Measurements from ENCODE around the gene PNPLA6. TPM values are rescaled to one million over a fixed set of nuclear protein-coding genes. Genes with fewer than 3 reads are reported as not detected.

Gene PNPLA6
- total and polyA plus RNA-seq, 9 of the 15 experiments (the other 6 are each of a cell fraction or from before 2014, with no cell fraction given), result 0.07 to 30.2 (median 8.3) TPM

- TF ChIP-seq ARID4B (CRISPR knock-in tag; IDR thresholded peaks at IDR 0.05), result peak; percentile 83
- TF ChIP-seq TEAD4 (IDR thresholded peaks at IDR 0.05; ENCODE audit: low read length), result no peak
- no peak for TF ChIP-seq TEAD4 (CRISPR knock-in tag; IDR thresholded peaks at IDR 0.05; ENCODE audit: borderline replicate concordance)
- no peak for TF ChIP-seq ZBTB8A (IDR thresholded peaks at IDR 0.05; ENCODE audit: partially characterized antibody)
- TF ChIP-seq XRCC4 (IDR thresholded peaks at IDR 0.05; ENCODE audit: extremely low read depth, insufficient read depth, insufficient read length), result no peak
- no peak for TF ChIP-seq ZNF282 (CRISPR knock-in tag; IDR thresholded peaks at IDR 0.05)
- TF ChIP-seq ILK (tag; IDR thresholded peaks at IDR 0.05; ENCODE audit: borderline replicate concordance, low read depth), result no peak
- no peak for TF ChIP-seq ZBED1 (IDR thresholded peaks at IDR 0.05)
- peak; percentile 50 for TF ChIP-seq TBP (optimal IDR thresholded peaks at IDR 0.05; ENCODE audit: low read depth, low read length)
- no peak for TF ChIP-seq ZNF408 (CRISPR knock-in tag; IDR thresholded peaks at IDR 0.05; ENCODE audit: low read depth)
- TF ChIP-seq CREM (IDR thresholded peaks at IDR 0.05; ENCODE audit: low read depth), result peak; percentile 99
- TF ChIP-seq FOXM1 (IDR thresholded peaks at IDR 0.05; ENCODE audit: low read depth), result peak; percentile 31; the same call in 1 of the 2 replicates
- no peak for TF ChIP-seq FOXM1 (CRISPR knock-in tag; IDR thresholded peaks at IDR 0.05; ENCODE audit: low read depth)
- no peak for TF ChIP-seq ZNF124 (CRISPR knock-in tag; IDR thresholded peaks at IDR 0.05)
- TF ChIP-seq, protein P1, sequence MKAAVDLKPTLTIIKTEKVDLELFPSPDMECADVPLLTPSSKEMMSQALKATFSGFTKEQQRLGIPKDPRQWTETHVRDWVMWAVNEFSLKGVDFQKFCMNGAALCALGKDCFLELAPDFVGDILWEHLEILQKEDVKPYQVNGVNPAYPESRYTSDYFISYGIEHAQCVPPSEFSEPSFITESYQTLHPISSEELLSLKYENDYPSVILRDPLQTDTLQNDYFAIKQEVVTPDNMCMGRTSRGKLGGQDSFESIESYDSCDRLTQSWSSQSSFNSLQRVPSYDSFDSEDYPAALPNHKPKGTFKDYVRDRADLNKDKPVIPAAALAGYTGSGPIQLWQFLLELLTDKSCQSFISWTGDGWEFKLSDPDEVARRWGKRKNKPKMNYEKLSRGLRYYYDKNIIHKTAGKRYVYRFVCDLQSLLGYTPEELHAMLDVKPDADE (conservative IDR thresholded peaks at IDR 0.05; ENCODE audit: control insufficient read depth, low read depth, low read length), result peak; percentile 100
- peak; percentile 93 for TF ChIP-seq ADNP (tag; IDR thresholded peaks at IDR 0.05)
- TF ChIP-seq ZNF740 (CRISPR knock-in tag; IDR thresholded peaks at IDR 0.05), result peak; percentile 54; the same call in 1 of the 2 replicates
- no peak; a peak in 1 of 4 replicates for TF ChIP-seq ZNF740 (tag; IDR thresholded peaks at IDR 0.05)
- no peak for TF ChIP-seq NELFE (IDR thresholded peaks at IDR 0.05; ENCODE audit: insufficient read depth, insufficient read length)
Observed at GRCh38 chr19:7535047-7535997, at the start of gene PNPLA6 (continued).
